ENCODE measurements around the gene EFHD2. TPM values are rescaled to one million over a fixed set of nuclear protein-coding genes. Genes with fewer than 3 reads are reported as not detected.

Gene EFHD2
- total and polyA plus RNA-seq, 12 donors = 47.4 to 119 (median 87.9) TPM

DNA sequence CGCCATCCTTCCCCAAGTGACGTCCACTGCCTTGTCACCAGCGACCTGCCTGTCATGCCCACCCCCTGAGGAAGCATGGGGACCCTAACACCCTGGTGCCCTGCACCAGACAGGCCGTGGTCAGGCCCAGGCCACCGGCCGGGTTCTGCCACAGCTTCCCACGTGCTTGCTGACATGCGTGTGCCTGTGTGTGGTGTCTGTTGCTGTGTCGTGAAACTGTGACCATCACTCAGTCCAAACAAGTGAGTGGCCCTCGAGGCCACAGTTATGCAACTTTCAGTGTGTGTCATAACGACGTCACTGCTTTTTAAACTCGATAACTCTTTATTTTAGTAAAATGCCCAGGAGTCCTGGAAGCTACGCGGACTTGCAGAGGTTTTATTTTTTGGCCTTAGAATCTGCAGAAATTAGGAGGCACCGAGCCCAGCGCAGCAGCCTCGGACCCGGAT, 20.0 kb downstream of the EFHD2 start:
- H3K27ac ChIP-seq = peak overlapping the region; percentile 32 to 92 (median 79)
- no peak overlapping the region for H3K4me3 ChIP-seq
- H3K36me3 ChIP-seq (replicated peaks in 1 of 2) = peaks cover 0 to 14% of the 10 kb centered on the region in 2 donors
- H3K4me1 ChIP-seq (replicated peaks in 1 of 2) = peaks cover 7 to 22% of the 10 kb centered on the region in 2 donors
- DNase-seq = peak; percentile 83 to 94 (median 90)
- no peaks in the 10 kb centered on the region for H3K9me3 ChIP-seq (replicated peaks in 1 of 3)
- TF ChIP-seq, protein P1, sequence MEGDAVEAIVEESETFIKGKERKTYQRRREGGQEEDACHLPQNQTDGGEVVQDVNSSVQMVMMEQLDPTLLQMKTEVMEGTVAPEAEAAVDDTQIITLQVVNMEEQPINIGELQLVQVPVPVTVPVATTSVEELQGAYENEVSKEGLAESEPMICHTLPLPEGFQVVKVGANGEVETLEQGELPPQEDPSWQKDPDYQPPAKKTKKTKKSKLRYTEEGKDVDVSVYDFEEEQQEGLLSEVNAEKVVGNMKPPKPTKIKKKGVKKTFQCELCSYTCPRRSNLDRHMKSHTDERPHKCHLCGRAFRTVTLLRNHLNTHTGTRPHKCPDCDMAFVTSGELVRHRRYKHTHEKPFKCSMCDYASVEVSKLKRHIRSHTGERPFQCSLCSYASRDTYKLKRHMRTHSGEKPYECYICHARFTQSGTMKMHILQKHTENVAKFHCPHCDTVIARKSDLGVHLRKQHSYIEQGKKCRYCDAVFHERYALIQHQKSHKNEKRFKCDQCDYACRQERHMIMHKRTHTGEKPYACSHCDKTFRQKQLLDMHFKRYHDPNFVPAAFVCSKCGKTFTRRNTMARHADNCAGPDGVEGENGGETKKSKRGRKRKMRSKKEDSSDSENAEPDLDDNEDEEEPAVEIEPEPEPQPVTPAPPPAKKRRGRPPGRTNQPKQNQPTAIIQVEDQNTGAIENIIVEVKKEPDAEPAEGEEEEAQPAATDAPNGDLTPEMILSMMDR (IDR thresholded peaks at IDR 0.05) = no peak
- TF ChIP-seq POLR2A (IDR thresholded peaks at IDR 0.05) = peak in 1 of 2 donors; percentile 77
- no peaks in the 10 kb centered on the region for H3K27me3 ChIP-seq
- WGBS, 4 donors = 45 to 51% (median 46%) methylated on average over 15 to 19 of the region's 19 CpGs
- intact Hi-C loops (cut with DNase I) = loop anchor here (2.0 to 5.0 kb wide), 2 partner anchors 102 to 103 kb away; no protein-coding TSS in a partner anchor

DNA sequence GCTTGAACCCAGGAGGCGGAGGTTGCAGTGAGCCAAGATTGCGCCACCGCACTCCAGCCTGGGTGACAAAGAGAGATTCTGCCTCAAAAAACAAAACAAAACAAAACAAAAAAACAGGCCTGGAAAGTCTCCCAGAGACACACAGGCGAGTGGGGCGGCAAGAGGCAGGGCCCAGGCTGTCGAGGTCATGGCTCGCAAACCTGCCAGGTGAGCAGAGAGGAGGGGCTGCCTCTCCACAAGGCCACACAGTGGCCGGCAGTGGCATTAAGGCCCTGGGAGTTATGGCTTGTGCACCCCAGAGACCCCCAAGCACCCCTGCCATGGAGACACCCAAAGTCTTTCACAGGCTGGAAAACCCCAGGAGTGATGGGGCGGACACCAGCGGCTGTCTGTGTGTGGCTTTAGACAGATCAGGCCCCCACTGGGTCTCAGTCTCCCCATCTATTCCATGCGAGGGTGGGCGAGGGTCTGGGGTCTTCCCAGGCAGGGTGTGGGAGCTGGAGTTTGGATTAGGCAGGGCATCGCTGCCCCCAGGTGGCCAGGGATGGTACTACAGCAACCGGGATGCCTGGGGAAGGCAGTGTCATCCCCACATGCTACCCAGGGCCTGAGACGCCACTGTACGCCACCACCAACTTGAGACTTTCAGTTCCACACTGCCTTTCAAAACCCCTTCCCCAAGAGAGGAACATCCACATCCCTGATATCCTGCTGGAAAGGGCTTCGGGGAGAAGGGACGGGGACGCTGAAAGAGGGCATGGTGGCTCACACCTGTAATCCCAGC, 21.3 kb downstream of the EFHD2 start:
- Histone ChIP-seq H3K4me1 (replicated peaks in 1 of 2) (peaks cover 7 to 22% of the 10 kb centered on the region in 2 donors), H3K9me3 (replicated peaks in 1 of 3) (no peaks in the 10 kb centered on the region), H3K4me3 (no peak overlapping the region), H3K36me3 (replicated peaks in 1 of 2) (peaks cover 0 to 10% of the 10 kb centered on the region in 2 donors), H3K27ac (peak overlapping the region; percentile 22 to 92 (median 79)), H3K27me3 (no peaks in the 10 kb centered on the region)
- TF ChIP-seq, protein P1 (IDR thresholded peaks at IDR 0.05) = peak; percentile 94 to 99 (median 97)
- TF ChIP-seq POLR2A (IDR thresholded peaks at IDR 0.05) = no peak
- DNase-seq = peak; percentile 73 to 90 (median 82)
- intact Hi-C loops (cut with DNase I) = loop anchor here (2.0 to 5.0 kb wide), 2 partner anchors 104 kb away; no protein-coding TSS in a partner anchor
- WGBS, 4 donors = 50 to 76% (median 52%) methylated on average over 7 to 19 of the region's 19 CpGs

DNA sequence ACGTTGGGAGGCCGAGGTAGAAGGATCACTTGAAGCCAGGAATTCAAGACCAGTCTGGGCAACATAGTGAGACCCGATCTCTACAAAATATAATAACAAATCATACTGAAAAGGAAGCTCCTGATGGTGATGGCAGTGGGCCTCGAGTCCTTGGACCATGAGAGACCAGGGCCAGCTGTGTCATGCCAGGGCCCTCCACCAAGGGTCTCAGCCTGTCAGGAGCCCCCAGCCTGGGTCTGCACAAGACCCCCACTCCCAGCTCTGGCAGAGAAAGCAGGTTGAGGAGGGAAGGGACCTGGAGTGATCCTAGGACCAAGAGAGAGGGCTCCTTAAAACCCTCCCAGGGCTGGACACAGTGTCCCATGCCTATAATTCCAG, 21.9 kb downstream of the EFHD2 start:
- Histone ChIP-seq H3K9me3 (replicated peaks in 1 of 3) (no peaks in the 10 kb centered on the region), H3K27ac (peak overlapping the region in 3 of 5 donors; percentile 79 to 92 (median 91)), H3K27me3 (no peaks in the 10 kb centered on the region), H3K4me3 (no peak overlapping the region), H3K36me3 (replicated peaks in 1 of 2) (peaks cover 0 to 9% of the 10 kb centered on the region in 2 donors), H3K4me1 (replicated peaks in 1 of 2) (peaks cover 7 to 20% of the 10 kb centered on the region in 2 donors)
- TF ChIP-seq, protein P1 (IDR thresholded peaks at IDR 0.05) = no peak
- TF ChIP-seq POLR2A (IDR thresholded peaks at IDR 0.05) = no peak
- no peak for DNase-seq
- 73 to 92% (median 79%) methylated on average over 4 of the region's 4 CpGs for WGBS, 4 donors
- intact Hi-C loops (cut with DNase I) = loop anchor here (2.0 to 5.0 kb wide), 2 partner anchors 104 to 105 kb away; no protein-coding TSS in a partner anchor

DNA sequence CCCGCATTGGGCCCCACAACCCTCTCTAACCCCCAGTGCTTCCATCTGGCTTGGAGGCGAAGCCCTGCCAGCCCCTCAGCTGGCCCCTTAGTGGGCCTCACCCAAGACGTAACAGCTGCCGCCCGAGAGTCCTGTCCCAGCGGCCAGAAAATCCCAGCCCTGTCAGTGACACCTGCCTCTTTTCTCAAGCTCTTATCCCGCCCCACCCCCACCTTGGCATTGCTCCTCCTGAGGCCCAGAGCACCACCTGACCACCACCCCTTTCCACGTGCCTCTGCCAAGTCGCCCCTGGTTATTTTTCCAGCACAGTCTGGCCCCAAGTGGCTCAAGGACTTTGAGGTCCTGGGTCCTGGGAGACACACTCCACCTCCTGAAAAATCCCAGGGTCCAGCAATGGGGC, 22.6 kb downstream of the EFHD2 start:
- Histone ChIP-seq H3K27me3 (no peaks in the 10 kb centered on the region), H3K27ac (peak overlapping the region in 1 of 5 donors; percentile 91), H3K4me3 (no peak overlapping the region), H3K4me1 (replicated peaks in 1 of 2) (peaks cover 4 to 17% of the 10 kb centered on the region in 2 donors), H3K9me3 (replicated peaks in 1 of 3) (no peaks in the 10 kb centered on the region), H3K36me3 (replicated peaks in 1 of 2) (peaks cover 0 to 8% of the 10 kb centered on the region in 2 donors)
- intact Hi-C loops (cut with DNase I) = loop anchor here in 1 of 2 donors (5.0 kb wide), 1 partner anchor 105 kb away; no protein-coding TSS in a partner anchor
- 61 to 69% (median 67%) methylated on average over 8 to 9 of the region's 9 CpGs for WGBS, 4 donors
- TF ChIP-seq, protein P1 (IDR thresholded peaks at IDR 0.05) = no peak
- no peak for TF ChIP-seq POLR2A (IDR thresholded peaks at IDR 0.05)
- DNase-seq = peak in 2 of 7 donors; percentile 35 to 43
